ELF-1 (cell line): ENCODE data around the gene DLGAP1.

ENCODE experiments used
- DNase-seq: peaks from one replicate; pipeline ENCODE4 v3.0.0-alpha.2; 2016; ENCODE audit warnings: low read depth, low spot score

Gene DLGAP1

DNA sequence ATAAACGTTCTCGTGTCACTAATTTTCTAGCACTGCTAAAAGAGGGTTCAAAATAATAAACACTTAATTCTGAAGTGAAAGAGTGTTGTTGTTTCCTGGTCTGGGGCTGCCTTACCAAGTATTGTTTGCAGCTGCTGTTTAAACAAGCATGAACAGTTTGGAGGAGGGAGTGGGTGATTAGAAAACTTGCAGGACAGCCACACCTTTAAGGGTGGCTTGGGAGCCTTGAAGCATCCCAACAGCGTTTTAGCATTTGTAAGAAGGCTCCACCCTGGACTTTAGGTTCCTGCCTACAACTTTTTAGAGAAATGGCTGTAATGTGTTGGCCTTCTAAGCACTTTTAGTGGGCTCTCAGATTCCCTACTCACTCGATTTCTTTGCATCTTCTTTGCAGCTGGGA is 633.6 kb downstream of the DLGAP1 start:
- peak; percentile 8 for DNase-seq

DNA sequence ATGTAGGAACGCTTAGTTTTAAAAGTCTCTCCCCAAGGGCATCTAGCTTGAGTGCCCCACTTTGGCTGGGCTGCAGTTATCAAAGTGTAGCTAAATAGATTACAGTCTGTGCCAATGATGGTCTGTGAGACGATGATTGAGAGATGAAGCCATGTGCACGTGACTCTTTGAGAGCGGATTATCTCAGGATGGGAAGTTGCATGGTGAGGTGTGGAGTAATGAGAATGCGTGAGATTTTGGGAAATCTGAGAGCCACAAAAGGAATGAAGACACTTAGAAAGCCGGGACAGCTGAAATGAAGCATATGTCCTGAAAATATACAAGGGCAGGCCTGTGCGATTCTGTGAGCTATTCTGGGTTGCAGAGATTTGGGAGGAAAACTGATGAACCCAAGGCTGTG is 635.1 kb downstream of the DLGAP1 start:
- no peak for DNase-seq

DNA sequence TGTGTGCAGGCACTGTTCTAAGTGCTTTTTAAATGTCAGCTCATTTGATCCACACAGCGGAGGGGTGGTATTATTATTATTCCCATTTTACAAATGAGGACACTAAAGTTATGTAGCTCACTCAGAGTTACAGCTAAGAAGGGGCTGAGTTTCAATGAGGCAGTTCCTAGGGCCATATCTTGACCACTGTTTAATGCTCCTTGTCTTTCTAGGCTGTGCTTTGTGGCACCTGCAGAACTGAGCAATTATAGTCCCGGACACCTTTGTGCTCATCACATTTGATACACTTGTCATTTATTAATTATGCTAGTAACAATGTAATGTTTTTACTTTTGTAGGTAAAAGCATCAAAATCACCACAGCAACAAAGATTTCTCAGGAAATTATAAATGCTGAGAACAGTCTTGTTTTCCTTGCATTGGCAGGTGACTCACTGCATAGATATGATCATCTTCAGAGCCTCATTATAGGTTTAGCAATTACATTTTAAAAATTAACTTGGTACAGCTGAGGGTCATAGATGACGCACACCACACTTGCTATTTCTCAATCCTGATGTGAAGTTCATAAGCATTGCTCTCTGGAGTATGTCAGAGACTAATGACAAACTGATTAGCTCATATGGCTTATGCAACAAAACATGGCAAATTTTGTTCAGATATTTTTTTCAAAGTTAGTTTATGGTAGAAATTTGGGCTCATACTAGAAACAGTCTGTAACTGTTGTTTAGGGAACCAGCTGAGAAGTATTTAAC is 638.3 kb downstream of the DLGAP1 start:
- DNase-seq = no peak

GRCh38 chr18:3815991-3816390 is 639.1 kb downstream of the DLGAP1 start:
- no peak for DNase-seq

DNA sequence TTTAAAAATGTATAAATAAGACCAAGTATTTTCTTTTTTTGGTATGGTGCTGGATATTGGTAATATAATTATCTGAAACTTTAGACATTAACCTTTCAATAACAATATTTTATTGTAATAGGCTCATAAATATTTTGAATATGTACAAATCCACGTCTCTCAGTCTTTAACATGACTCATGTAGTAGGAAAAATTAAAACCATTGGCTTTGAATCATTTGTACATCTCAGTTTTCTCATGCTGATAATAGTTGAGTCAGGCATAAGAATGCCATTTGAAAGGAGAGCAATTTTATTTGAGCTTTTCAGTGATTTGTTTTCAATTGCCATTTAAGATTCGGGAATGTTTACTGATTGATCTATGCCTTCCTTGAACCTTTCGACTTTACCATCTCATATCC is 640.3 kb downstream of the DLGAP1 start:
- DNase-seq = no peak

DNA sequence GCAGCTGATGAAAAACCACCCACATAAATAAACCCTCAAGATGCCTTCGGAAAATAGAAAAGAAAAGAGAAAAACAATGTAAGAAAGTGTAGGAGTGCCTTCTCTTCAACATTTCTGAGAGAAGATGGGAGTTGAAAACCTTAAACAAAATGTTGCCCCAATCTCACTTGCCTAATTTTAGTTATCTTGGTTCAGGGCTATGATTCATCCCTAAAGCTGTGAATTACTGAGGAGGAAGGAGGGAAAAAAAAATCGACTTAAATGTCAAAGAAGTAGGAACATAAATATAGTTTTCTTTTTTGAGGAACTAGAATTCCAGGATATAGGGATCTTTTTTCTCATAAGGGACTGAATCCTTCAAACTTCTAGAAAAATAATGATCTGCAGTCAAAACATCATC is 644.8 kb downstream of the DLGAP1 start:
- no peak for DNase-seq

DNA sequence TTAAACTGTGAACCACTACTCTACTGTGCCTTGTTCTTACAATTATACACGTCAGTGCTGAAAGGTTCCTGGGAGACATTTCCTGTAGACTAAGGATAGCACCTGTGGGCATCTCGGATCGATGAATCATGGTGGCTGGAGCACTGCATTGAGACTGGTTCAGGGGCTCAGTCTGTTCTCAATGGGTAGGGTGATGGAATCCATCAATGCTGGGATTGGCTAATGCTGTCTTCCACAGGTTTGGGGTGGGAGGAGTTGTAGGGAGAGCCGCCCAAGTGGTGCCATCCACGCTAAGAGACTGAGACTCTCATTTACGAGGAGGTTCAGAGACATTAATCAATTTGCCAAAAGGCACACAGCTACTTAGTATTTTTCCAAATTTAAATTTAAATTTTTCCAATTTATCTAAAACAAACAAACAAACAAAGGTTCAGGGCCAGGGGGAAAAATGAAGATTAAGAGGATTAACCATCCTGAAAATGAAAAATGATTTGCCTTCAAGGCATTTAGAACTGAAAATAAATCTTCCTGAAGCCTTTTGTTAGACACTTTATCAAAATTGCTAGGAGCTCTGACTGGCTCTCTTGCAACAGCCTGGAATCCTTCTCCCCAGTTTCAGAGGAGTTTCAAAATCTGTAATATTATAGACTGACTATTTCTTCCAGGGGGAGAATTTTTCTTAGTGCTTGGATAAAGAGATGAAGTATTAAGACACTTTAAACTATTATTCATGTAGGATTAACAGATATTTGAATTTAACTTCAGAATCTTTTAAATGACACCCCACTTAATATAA is 645.9 kb downstream of the DLGAP1 start:
- no peak for DNase-seq

- DNase-seq = peak; percentile 23
Measured at GRCh38 chr18:3806656-3807055, 648.5 kb downstream of the DLGAP1 start.

- no peak for DNase-seq
Measured at GRCh38 chr18:3804336-3804735, 650.8 kb downstream of the DLGAP1 start.

DNA sequence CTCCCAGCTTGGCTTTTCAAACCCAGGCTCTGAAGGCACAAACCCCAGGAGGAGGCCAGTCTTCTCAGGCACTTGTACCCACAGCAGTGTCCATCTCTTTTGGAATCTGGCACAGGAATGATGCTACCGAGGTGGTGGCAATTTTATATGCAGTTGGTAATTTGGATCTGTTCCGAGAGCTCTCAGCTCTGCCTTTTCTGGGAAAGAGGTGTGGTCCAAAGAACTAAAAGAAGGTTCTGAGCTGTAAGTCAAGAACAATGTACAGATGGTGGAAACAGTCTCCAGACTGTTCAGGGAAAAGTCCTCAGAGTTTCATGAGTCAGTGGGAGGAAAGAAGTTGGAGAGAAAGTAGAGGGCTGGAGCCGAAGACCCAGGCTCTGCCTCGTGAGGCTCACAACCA is 651.8 kb downstream of the DLGAP1 start:
- DNase-seq = no peak

GRCh38 chr18:3799515-3799914 is 655.6 kb downstream of the DLGAP1 start:
- no peak for DNase-seq

DNA sequence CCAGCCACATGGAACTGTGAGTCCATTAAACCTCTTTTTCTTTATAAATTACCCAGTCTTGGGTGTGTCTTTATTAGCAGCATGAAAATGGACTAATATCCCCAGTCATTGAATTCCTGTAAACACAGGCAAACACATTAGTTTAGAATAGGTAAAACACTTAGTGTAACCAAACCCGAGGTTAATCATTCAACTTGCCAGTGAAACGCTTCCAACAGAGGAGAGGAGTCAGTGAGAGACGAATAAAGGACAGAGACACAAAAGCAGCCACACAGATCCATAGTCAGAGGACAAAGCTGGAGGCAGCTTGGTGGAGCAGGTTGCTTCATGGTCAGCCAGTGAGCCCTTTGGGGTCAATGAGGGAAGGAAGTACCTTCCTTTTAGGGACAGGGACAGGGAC is 657.1 kb downstream of the DLGAP1 start:
- DNase-seq = no peak

- DNase-seq = no peak
Measured at GRCh38 chr18:3796434-3796833, 658.7 kb downstream of the DLGAP1 start.

DNA sequence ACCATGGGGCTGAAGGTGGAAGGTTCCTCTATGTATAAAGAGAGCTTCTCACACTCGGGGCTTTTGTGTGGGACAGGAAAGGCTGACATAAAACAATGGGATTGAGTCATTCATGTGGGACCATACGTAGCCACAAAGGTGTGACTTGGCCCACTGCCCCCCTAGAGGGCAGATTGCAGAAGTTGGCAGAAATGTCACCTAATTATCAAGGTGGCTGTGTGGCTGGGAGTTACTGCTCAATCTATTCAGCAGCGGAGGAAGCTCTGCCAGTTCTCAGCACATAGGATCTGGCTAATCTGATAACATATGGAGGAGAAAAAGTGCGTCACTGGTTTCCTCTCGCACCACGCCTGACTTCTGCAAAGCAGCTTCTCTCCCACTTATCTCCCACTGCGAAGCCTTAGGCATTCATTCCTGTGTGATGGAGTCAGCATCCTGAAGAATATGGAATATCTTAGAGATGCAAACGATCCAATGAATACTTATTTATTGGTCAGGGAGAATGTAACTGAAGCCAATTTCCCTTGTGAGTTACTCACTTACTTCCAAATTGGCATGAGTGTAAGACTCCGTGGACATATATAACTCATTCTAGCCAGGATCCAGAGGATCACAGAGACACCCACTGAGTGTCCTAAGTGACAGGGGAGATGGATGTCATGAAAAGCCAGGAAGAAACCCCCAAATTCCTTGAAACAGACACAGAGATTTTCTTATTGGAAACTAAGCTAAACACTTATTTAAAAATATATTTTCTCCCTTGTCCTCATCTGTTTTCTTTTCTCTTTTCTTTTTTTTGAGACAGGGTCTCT is 660.4 kb downstream of the DLGAP1 start:
- DNase-seq = peak; percentile 47

DNA sequence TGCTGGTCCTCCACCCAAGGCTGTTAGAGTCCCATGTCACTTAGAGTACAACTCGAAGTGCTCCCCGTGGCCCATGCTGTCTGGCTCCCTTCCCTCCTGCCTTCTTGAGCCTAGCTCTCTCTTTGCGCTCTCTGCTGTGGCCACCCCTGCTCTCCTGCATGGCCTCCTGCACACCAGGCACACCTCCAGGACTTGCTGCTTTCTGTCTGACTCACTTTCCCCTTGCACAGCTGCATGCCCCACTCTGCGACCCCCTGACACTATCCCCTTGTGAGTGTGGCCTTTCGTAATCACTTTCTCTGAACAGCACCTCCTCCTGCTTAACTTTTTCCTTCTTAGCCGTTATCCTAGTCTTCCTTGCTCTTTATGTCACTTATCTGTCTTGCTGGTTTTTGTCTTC is 661.6 kb downstream of the DLGAP1 start:
- DNase-seq = no peak

- no peak for DNase-seq
Measured at GRCh38 chr18:3793111-3793510, 662.0 kb downstream of the DLGAP1 start.

GRCh38 chr18:3792711-3793110 is 662.4 kb downstream of the DLGAP1 start:
- DNase-seq = no peak

DNA sequence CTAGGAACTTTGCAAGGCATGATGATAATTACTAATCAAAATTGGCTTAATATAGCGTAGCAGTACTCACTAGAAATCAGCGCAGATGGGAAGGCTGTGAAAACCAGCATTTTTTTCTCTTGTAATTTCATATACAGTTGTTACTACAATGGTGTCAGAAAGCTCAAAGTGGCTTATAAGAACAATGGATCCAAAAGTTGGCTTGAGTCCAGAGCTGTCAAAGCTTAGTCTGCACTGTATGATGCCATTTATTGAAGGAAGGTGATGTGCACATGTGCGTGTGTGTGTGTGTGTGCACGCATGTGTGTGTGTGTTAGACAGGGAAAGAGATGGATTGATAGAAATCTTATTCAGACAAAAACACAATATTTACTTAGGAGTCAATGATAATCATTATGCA is 663.9 kb downstream of the DLGAP1 start:
- DNase-seq = no peak

- no peak for DNase-seq
Measured at GRCh38 chr18:3790703-3791102, 664.4 kb downstream of the DLGAP1 start.

DNA sequence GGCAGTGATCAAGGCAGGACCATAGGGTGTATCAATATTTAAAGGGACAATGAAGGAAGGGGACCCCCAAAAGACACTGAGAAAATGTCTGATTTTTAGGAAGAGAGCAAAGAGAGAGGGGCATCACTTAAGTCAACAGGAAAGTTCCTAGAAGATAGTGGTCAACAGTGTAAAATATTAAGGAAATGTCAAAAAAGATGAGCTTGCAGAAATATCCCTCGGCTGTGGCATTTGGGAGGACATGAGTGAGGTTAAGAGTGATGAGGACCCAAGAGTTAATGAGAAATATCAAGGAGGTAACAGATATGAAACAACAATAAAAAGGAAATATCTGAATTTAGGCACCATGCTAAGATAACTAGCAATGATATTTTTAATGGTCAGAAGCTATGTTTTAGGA is 665.6 kb downstream of the DLGAP1 start:
- DNase-seq = no peak

- DNase-seq = no peak
Measured at GRCh38 chr18:3784949-3785348, 670.2 kb downstream of the DLGAP1 start.

GRCh38 chr18:3782901-3783300 is 672.2 kb downstream of the DLGAP1 start:
- no peak for DNase-seq
